Ovary (tissue), 9 donors: Measurements from ENCODE around the gene ADPRHL1. TPM values are rescaled to one million over a fixed set of nuclear protein-coding genes. Genes with fewer than 3 reads are reported as not detected.
"Not testable (repeated sequence)": the region's sequence is repeated elsewhere in the genome, so short reads cannot be mapped to it uniquely, and the experiment has no call there.

Source experiments
- DNase-seq, 5 donors: peaks; one replicate each; pipeline ENCODE4 v3.0.0-alpha.2; 2019 to 2020
- H3K27ac ChIP-seq, 2 donors: fragments of 200-600 bp; one replicate each; pipeline versions ENCODE4 v1.5.1 to v1.8.0; 2019 to 2022
- H3K27me3 ChIP-seq: fragments of 200-600 bp; one replicate; pipeline ENCODE4 v1.8.0; 2022
- H3K36me3 ChIP-seq: fragments of 200-600 bp; sonication (generic); one replicate; pipeline ENCODE4 v1.5.1; 2019
- H3K4me1 ChIP-seq: one replicate; pipeline ENCODE4 v1.8.1; 2013; ENCODE audit warnings: mild to moderate bottlenecking, moderate library complexity; ENCODE audit not compliant: insufficient read depth
- H3K4me3 ChIP-seq: fragments of 200-600 bp; sonication (generic); one replicate; pipeline ENCODE4 v1.5.1; 2017
- H3K9me3 ChIP-seq, 2 donors: fragments of 200-600 bp in 1 of 2; sonication (generic) in 1 of 2; one replicate each; pipeline versions ENCODE4 v1.5.1 to v1.8.1; 2013 to 2019; ENCODE audit warnings: mild to moderate bottlenecking in 1 of 2, moderate library complexity in 1 of 2
- CTCF ChIP-seq, 3 donors: fragments of 450-650 bp in 2 of 3; fragments of 200-600 bp in 1 of 3; IDR thresholded peaks; one replicate each; pipeline versions ENCODE4 v1.5.1 to v1.8.0; 2016 to 2022; ENCODE audit warnings: antibody characterized with exemption in 3 of 3, mild to moderate bottlenecking in 1 of 3
- EP300 ChIP-seq: sonication (generic); formaldehyde crosslinking; IDR thresholded peaks from one replicate; pipeline ENCODE4 v1.6.1; 2017; ENCODE audit warnings: antibody characterized with exemption
- POLR2A ChIP-seq: fragments of 450-650 bp; IDR thresholded peaks from one replicate; pipeline ENCODE4 v1.6.1; 2017; ENCODE audit warnings: antibody characterized with exemption, mild to moderate bottlenecking, moderate library complexity
- WGBS, 3 donors: extraction: QIAGEN DNeasy Blood & Tissue Kit in 1 of 3; methylation state at CpG; one replicate each; pipeline versions ENCODE4 v1.1.5 to v1.1.7; 2013 to 2017; 5-methylcytosine and 5-hydroxymethylcytosine counted together
- intact Hi-C, 4 donors: fragments of 100-400 bp; cut with DNase I; formaldehyde crosslinking; loops; one replicate each; pipeline versions ENCODE4 v1.11.0 to v1.15.1; 2022 to 2023
- polyA plus RNA-seq, 2 donors: library from polyadenylated mRNA; stranded (reverse); fragments of 200-250 nt in 1 of 2; fragments of 350-450 nt in 1 of 2; fragmentation: Illumina TruSeq in 1 of 2; extraction: RNeasy Lipid Tissue Mini Kit (QIAGEN cat#74804) in 1 of 2; gene quantifications; one replicate each; pipeline ENCODE4 v1.2.3, GENCODE V29; 2013 to 2014
- total RNA-seq, 7 donors: library from RNA; depleted of rRNA in 2 of 7; stranded (reverse); fragments of >200 nt in 2 of 7; fragmentation: NEBNext Ultra II Directional in 3 of 7; extraction: Animal tissue kit (Norgen Biotek cat#: 25700) in 3 of 7; gene quantifications; one replicate each; pipeline versions ENCODE4 v1.1.0 to v1.2.4, GENCODE V29; 2016 to 2023
- donor health status: DM: no; HTN: no; CAD: no; lungs with moderate emphysema.
- donor health status: DM: no; HTN: no; CAD: no.
- donor health status: Bipolar disorder and iron deficiency.
- donor health status: DM: yes; HTN: yes; CAD: no.
- donor health status: DM: no; HTN: no; CAD: no.
- donor health status: DM: yes; HTN: yes; CAD: no.

The ADPRHL1 gene
- total and polyA plus RNA-seq, 9 donors: 1.6 to 5.0 (median 2.2) TPM

GRCh38 chr13:113393563-113394338 is 59.5 kb downstream of the ADPRHL1 start:
- Histone ChIP-seq H3K36me3 (no peaks in the 10 kb centered on the region), H3K27me3 (no peaks in the 10 kb centered on the region), H3K4me3 (peak overlapping the region; percentile 53), H3K27ac (no peak overlapping the region), H3K9me3 (no peaks in the 10 kb centered on the region), H3K4me1 (peaks cover 6% of the 10 kb centered on the region)
- TF ChIP-seq CTCF (IDR thresholded peaks at IDR 0.05): peak; percentile 88 to 89 (median 88)
- TF ChIP-seq EP300: no peak
- intact Hi-C loops: loop anchor here (5.0 to 10.0 kb wide), 7 partner anchors 116 to 459 kb away; no protein-coding TSS in a partner anchor
- peak; percentile 71 to 85 (median 81) for DNase-seq
- 2 to 5% (median 4%) methylated on average over 24 to 63 of the region's 63 CpGs for WGBS, 3 donors

- DNase-seq: peak in 1 of 5 donors; percentile 27
- intact Hi-C loops: loop anchor here (5.0 to 10.0 kb wide), 7 partner anchors 116 to 458 kb away; no protein-coding TSS in a partner anchor
Observed at GRCh38 chr13:113393226-113393562, 60.1 kb downstream of the ADPRHL1 start.

GRCh38 chr13:113390874-113391497 is 62.3 kb downstream of the ADPRHL1 start:
- H3K36me3 ChIP-seq: no peaks in the 10 kb centered on the region
- H3K4me1 ChIP-seq: peaks cover 6% of the 10 kb centered on the region
- H3K4me3 ChIP-seq: no peak overlapping the region
- no peak overlapping the region for H3K27ac ChIP-seq
- H3K9me3 ChIP-seq: no peaks in the 10 kb centered on the region
- H3K27me3 ChIP-seq: no peaks in the 10 kb centered on the region
- WGBS, 3 donors: 35 to 44% (median 40%) methylated on average over 10 of the region's 10 CpGs
- TF ChIP-seq POLR2A (no peak), EP300 (no peak), CTCF (IDR thresholded peaks at IDR 0.05) (no peak)
- peak in 1 of 5 donors; percentile 1 for DNase-seq
- intact Hi-C loops: loop anchor here (5.0 to 10.0 kb wide), 7 partner anchors 114 to 456 kb away; no protein-coding TSS in a partner anchor

More at GRCh38 chr13:113393226-113393562, 60.1 kb downstream of the ADPRHL1 start:
- 67 to 76% (median 73%) methylated on average over 13 of the region's 13 CpGs for WGBS, 3 donors
- Histone ChIP-seq H3K4me3 (no peak overlapping the region), H3K27ac (no peak overlapping the region), H3K4me1 (peaks cover 6% of the 10 kb centered on the region), H3K9me3 (no peaks in the 10 kb centered on the region), H3K27me3 (no peaks in the 10 kb centered on the region), H3K36me3 (no peaks in the 10 kb centered on the region)
- TF ChIP-seq CTCF (IDR thresholded peaks at IDR 0.05) (no peak), POLR2A (no peak), EP300 (no peak)

GRCh38 chr13:113389586-113389985 is 63.7 kb downstream of the ADPRHL1 start:
- H3K4me1 ChIP-seq, H3K27ac ChIP-seq, H3K36me3 ChIP-seq, H3K9me3 ChIP-seq, H3K27me3 ChIP-seq, intact Hi-C loops, H3K4me3 ChIP-seq: not testable (repeated sequence)
- WGBS, 3 donors: 94 to 97% (median 96%) methylated on average over 8 of the region's 8 CpGs
- DNase-seq: peak in 2 of 5 donors; percentile 2 to 11

- no peak for DNase-seq
- intact Hi-C loops: no loop called here
- Histone ChIP-seq H3K9me3 (no peaks in the 10 kb centered on the region), H3K27ac (no peak overlapping the region), H3K27me3 (no peaks in the 10 kb centered on the region), H3K36me3 (no peaks in the 10 kb centered on the region), H3K4me1 (no peaks in the 10 kb centered on the region), H3K4me3 (no peak overlapping the region)
- WGBS, 3 donors: 57 to 96% (median 95%) methylated on average over 1 of the region's 1 CpG
- TF ChIP-seq CTCF (IDR thresholded peaks at IDR 0.05) (no peak), EP300 (no peak)
Observed at GRCh38 chr13:113387396-113387795, 65.9 kb downstream of the ADPRHL1 start.
